Osteoblast (primary cell): ENCODE data around the gene ZER1. TPM values are rescaled to one million over a fixed set of nuclear protein-coding genes. Genes with fewer than 3 reads are reported as not detected.

Source experiments
- DNase-seq: peaks from one replicate; pipeline ENCODE4 v3.0.0; 2011; ENCODE audit warnings: low spot score, mixed read lengths; ENCODE audit not compliant: insufficient read length; ENCODE audit errors: missing footprints
- H2AFZ ChIP-seq: 2 replicates; pipeline ENCODE4 v1.6.0; 2011; ENCODE audit warnings: mild to moderate bottlenecking, low read length
- H3K27ac ChIP-seq: 2 replicates; pipeline ENCODE4 v1.5.1; 2011; ENCODE audit warnings: mild to moderate bottlenecking, low read depth, low read length, moderate library complexity
- H3K27me3 ChIP-seq: 2 replicates; pipeline ENCODE4 v1.6.0; 2012; ENCODE audit warnings: mild to moderate bottlenecking, control low read depth, inconsistent platforms, low read length, moderate library complexity; ENCODE audit not compliant: insufficient read depth
- H3K36me3 ChIP-seq: 2 replicates; pipeline ENCODE4 v1.5.1; 2011; ENCODE audit warnings: mild to moderate bottlenecking, low read length, control low read depth, moderate library complexity; ENCODE audit not compliant: insufficient read depth
- H3K4me1 ChIP-seq: 2 replicates; pipeline ENCODE4 v1.5.1; 2011; ENCODE audit warnings: mild to moderate bottlenecking, low read length, control low read depth, moderate library complexity; ENCODE audit not compliant: insufficient read depth
- H3K4me2 ChIP-seq: 2 replicates; pipeline ENCODE4 v1.6.0; 2011; ENCODE audit warnings: mild to moderate bottlenecking, low read length; ENCODE audit not compliant: insufficient read depth
- H3K4me3 ChIP-seq: fragments of 200-600 bp; sonication (generic); 3 replicates; pipeline ENCODE4 v1.5.1; 2012; ENCODE audit warnings: mild to moderate bottlenecking, low read length, inconsistent platforms; ENCODE audit not compliant: insufficient read depth
- H3K79me2 ChIP-seq: 2 replicates; pipeline ENCODE4 v1.6.0; 2012; ENCODE audit warnings: mild to moderate bottlenecking, low read length, control low read depth, inconsistent platforms; ENCODE audit not compliant: insufficient read depth
- H3K9me3 ChIP-seq: 2 replicates; pipeline ENCODE4 v1.5.1; 2011; ENCODE audit warnings: low read depth, low read length, control low read depth
- H4K20me1 ChIP-seq: 2 replicates; pipeline ENCODE4 v1.6.0; 2012; ENCODE audit warnings: mild to moderate bottlenecking, low read length, control low read depth; ENCODE audit not compliant: insufficient read depth
- CTCF ChIP-seq: IDR thresholded peaks from 2 replicates; pipeline ENCODE4 v1.5.1; 2011; ENCODE audit warnings: mild to moderate bottlenecking, low read depth, low read length, moderate library complexity; ENCODE audit errors: extremely low read depth
- total RNA-seq: library from RNA; depleted of rRNA; stranded (reverse); fragments of >200 nt; gene quantifications from 2 replicates; pipeline ENCODE4 v1.2.3, GENCODE V29; 2012

Gene ZER1
- total RNA-seq, 1 donor = 26.4 TPM

GRCh38 chr9:128771094-128771721, 519 bp downstream of the ZER1 start:
- peaks cover 11% of the 10 kb centered on the region for H4K20me1 ChIP-seq
- H3K4me1 ChIP-seq = peaks cover 14% of the 10 kb centered on the region
- peak overlapping the region; percentile 95 for H2AFZ ChIP-seq
- H3K36me3 ChIP-seq = no peaks in the 10 kb centered on the region
- DNase-seq = peak; percentile 72
- no peaks in the 10 kb centered on the region for H3K9me3 ChIP-seq
- no peak for TF ChIP-seq CTCF
- peak overlapping the region; percentile 90 for H3K27ac ChIP-seq
- H3K4me3 ChIP-seq = peak overlapping the region; percentile 98
- H3K79me2 ChIP-seq = peaks cover 41% of the 10 kb centered on the region
- peak overlapping the region; percentile 98 for H3K4me2 ChIP-seq
- H3K27me3 ChIP-seq = no peaks in the 10 kb centered on the region

- peaks cover 44% of the 10 kb centered on the region for H3K79me2 ChIP-seq
- peak overlapping the region; percentile 90 for H3K27ac ChIP-seq
- TF ChIP-seq CTCF = no peak
- H3K36me3 ChIP-seq = no peaks in the 10 kb centered on the region
- peak; percentile 45 for DNase-seq
- H3K4me3 ChIP-seq = peak overlapping the region; percentile 98
- H3K9me3 ChIP-seq = no peaks in the 10 kb centered on the region
- peaks cover 11% of the 10 kb centered on the region for H4K20me1 ChIP-seq
- peak overlapping the region; percentile 95 for H2AFZ ChIP-seq
- peaks cover 14% of the 10 kb centered on the region for H3K4me1 ChIP-seq
- no peaks in the 10 kb centered on the region for H3K27me3 ChIP-seq
- peak overlapping the region; percentile 98 for H3K4me2 ChIP-seq
Measured at GRCh38 chr9:128770286-128771030, 1.3 kb downstream of the ZER1 start.

- Histone ChIP-seq H4K20me1 (peaks cover 22% of the 10 kb centered on the region), H3K27me3 (no peaks in the 10 kb centered on the region), H2AFZ (no peak overlapping the region), H3K36me3 (no peaks in the 10 kb centered on the region), H3K4me1 (peaks cover 14% of the 10 kb centered on the region), H3K9me3 (no peaks in the 10 kb centered on the region), H3K4me3 (no peak overlapping the region), H3K27ac (no peak overlapping the region), H3K79me2 (peaks cover 48% of the 10 kb centered on the region), H3K4me2 (no peak overlapping the region)
- TF ChIP-seq CTCF = no peak
- DNase-seq = no peak
Measured at GRCh38 chr9:128768606-128769005, 3.1 kb downstream of the ZER1 start.

- H4K20me1 ChIP-seq = peaks cover 21% of the 10 kb centered on the region
- H2AFZ ChIP-seq = no peak overlapping the region
Measured at GRCh38 chr9:128765499-128765898, 6.2 kb downstream of the ZER1 start.

More at GRCh38 chr9:128765499-128765898, 6.2 kb downstream of the ZER1 start:
- no peak overlapping the region for H3K27ac ChIP-seq
- no peak for DNase-seq
- no peak overlapping the region for H3K4me3 ChIP-seq
- peaks cover 3% of the 10 kb centered on the region for H3K4me1 ChIP-seq
- no peak overlapping the region for H3K4me2 ChIP-seq
- no peaks in the 10 kb centered on the region for H3K36me3 ChIP-seq
- peaks cover 45% of the 10 kb centered on the region for H3K79me2 ChIP-seq
- no peaks in the 10 kb centered on the region for H3K9me3 ChIP-seq
- TF ChIP-seq CTCF = no peak
- H3K27me3 ChIP-seq = no peaks in the 10 kb centered on the region
